HG03039 (cell line): ENCODE results near the gene ITLN1.

Experiments used
- ATAC-seq: cut with Tn5 transposase; IDR thresholded peaks from one replicate; pipeline ENCODE4 v1.9.1; 2021; ENCODE audit warnings: mild to moderate bottlenecking, moderate library complexity; ENCODE audit not compliant: unreplicated experiment

The ITLN1 gene

GRCh38 chr1:160826546-160826945 lies 58.4 kb downstream of the ITLN1 start:
- no peak for ATAC-seq
